NCI-H1930 (cell line): Measurements from ENCODE around the gene LTBP1.

ENCODE experiments used
- DNase-seq, 2 experiments: peaks; one replicate each; lab custom pipeline; 2025; lab: John Stamatoyannopoulos, UW

Gene LTBP1

DNA sequence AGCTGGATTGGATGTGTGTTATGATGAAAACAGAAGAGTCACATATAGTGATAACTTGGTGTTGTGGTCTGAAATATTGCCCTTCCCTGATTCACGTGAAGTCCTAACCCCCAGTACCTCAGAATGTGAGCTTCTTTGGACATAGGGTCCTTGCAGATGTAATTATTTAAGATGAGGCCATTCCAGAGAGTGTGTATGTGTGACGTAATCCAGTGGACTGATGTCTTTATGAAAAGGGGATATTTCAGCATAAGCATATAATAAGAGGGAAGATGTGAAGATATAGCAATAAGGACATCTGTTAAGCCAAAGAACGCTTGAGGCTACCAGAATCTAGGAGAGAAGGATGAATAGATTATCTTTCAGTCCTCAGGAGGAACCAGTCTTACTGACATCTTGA lies 62.5 kb downstream of the LTBP1 start:
- DNase-seq = no peak

DNA sequence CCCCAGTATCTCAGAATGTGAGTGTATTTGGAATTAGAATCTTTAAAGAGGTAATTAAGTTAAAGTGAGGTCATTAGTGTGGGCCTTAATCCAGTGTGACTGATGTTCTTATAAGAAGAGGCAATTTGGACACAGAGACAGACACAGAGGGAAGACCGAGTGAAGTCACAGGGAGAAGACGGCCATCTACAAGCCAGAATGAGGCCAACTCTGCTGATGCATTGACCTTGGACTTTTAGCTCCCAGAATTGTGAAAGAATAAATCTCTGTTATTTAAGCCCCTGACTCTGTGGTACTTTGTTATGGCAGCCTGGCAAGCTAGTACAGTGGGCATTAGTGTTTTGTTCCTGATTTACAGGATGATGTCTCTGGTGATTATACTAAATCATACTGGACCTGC lies 64.6 kb downstream of the LTBP1 start:
- no peak for DNase-seq

DNA sequence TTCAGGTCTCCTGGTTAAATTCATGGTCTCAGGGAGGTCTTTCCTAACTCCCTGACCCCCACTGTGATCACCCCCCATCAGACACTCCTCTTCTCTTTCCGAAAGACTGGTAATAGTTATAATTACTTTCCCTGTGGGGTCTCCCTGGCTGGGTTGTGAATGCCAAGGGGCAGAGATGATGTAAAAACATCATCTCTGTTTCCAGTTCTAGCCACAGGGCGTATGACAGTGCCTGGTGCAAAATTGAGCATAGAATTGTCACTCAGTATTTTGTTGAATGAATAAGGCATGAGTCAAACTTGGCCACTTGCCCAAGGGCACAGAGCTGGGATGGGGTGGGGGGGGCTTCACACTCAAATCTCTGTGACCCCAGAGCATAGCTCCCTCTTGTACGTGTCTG lies 65.2 kb downstream of the LTBP1 start:
- DNase-seq = no peak

DNA sequence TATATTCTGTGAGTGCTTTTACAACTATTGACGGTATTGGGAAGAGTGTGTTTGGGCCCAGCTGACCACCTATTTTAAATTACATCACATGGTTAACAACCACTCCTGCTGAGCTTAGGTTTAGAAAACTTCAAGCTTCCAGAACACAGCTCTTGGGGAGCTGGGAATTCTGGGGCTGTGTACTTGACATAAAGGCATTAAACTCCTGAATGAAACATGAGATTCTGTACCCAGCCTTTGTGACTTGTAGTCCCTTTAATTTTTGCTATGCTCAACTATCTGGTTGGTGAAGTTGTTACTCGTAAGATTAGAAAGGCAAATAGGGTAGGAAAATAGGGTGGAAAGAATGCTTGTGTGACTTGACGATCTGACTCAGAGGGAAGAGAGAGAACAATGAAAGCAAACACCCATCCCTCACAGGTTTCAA lies 66.9 kb downstream of the LTBP1 start:
- DNase-seq = no peak

DNA sequence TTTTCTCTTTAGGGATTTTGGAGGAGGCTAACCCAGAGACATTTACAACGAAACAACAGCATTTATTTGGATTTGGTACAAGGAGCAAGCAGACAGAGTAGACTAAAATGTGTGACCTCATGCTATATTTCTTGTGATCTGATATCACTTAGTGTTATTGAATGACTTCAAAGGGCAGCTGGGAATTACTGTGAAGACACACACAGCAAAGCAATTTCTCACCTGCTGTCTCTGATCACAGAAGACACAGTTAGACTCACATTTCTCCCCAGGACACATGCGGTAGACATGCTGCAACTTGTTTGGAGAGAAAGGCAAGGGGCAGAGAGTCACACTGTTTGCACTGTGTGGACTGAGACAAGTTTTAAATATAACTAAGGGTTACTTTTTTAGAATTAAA lies 67.5 kb downstream of the LTBP1 start:
- DNase-seq = no peak

DNA sequence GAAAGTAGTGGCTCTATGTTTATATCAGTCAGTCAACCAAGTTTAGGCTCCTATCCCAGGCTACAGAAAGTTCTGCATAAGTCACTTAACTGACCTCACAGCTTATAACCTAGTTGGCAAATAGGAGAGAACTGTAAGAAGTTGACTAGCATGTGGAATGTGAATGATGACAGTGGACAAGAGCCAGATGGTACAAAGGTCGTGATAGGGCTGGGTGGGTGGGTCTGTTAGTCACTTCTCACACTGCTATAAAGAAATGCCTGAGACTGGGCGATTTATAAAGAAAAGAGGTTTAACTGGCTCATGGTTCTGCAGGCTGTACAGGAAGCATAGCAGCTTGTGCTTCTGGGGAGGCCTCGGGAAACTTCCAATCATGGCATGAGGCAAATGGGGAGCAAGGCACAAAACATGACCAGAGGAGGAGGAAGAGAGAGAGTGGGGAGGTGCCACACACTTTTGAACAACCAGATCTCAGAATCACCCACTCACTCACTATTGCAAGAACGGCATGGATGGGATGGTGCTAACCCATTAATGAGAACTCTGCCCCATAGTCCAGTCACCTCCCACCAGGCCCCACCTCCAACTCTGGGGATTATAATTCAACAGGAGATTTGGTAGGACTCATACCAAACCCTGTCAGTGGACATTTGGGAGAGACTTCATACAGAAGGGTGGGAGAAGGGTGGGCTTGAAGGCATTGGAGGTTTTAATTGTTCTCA lies 68.8 kb downstream of the LTBP1 start:
- DNase-seq = no peak

DNA sequence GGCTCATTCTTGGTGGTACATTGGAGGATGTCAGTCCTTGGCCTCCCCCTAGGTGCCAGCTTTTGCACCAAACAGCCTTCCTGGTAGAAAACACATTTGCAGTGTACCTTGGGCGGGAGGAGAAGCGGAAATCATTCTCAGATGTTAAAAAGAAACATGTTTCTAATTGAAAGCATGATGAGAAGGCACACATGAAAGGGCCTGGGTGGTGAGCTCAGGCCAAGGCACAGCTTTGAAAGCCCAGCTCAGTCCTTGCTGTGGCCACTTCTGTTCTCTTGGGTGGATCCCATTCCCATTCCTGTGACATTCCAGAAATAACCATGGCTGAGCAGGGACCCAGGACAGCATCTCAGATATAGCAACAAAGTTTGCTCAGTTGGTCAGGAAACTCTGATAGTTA lies 71.5 kb downstream of the LTBP1 start:
- DNase-seq = no peak

DNA sequence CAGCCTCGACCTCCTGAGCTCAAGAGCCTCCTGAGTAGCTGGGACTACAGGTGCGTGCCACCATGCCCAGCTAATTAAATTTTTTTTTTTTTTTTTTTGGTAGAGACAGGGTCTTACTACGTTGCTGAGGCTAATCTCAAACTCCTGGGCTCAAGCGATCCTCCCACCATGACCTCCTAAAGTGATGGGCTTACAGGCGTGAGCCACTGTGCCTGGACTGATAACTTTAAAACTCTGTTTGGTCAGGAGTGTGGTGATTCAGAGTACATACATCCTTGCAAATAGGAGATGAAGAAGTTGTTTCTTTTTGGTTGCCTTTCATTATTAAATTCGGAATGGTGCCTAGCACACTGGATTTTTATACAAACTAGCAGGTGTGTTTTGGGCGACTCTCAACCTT lies 73.0 kb downstream of the LTBP1 start:
- DNase-seq = no peak

DNA sequence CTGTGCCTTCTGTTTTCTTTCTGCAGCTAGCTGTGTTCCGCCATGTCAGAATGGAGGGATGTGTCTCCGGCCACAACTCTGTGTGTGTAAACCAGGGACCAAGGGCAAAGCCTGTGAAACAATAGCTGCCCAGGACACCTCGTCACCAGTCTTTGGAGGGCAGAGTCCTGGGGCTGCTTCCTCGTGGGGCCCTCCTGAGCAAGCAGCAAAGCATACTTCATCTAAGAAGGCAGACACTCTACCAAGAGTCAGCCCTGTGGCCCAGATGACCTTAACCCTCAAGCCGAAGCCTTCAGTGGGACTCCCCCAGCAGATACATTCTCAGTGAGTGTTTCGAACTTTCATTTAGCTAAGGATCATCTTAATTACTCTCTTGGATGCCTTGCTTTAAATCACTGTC lies 74.1 kb downstream of the LTBP1 start:
- DNase-seq = no peak

DNA sequence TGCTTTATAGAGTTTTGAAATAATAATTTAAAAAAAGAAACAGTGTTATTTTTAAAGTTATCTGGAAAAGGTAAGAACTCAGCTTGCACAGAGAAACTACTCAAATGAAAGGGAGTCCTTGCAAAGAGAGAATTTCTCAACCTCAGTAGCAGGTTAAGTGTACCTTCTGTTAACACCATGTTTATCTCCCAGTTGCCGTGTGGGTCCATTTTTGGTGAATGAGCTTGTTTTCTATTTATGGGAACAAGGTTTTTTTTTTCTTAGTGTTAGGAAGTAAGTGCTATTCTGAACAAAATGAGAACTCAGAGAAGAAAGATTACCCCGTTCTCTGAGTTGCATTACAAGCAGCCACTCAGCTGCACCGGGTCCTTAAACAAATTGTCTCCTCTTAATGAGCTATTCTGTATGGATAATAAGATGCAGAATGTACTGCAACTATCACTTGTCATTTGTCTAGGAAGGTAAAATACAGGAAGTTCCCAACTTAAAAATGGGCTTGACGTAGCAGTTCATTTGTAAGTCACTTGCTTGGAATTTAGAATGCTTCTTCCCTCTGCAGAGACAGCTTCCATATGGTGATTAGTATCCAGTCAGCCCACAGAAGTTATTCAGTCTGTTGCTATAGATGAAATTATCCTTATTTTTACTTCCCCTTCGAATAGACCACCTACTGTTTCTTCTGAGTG lies 74.9 kb downstream of the LTBP1 start:
- no peak for DNase-seq

DNA sequence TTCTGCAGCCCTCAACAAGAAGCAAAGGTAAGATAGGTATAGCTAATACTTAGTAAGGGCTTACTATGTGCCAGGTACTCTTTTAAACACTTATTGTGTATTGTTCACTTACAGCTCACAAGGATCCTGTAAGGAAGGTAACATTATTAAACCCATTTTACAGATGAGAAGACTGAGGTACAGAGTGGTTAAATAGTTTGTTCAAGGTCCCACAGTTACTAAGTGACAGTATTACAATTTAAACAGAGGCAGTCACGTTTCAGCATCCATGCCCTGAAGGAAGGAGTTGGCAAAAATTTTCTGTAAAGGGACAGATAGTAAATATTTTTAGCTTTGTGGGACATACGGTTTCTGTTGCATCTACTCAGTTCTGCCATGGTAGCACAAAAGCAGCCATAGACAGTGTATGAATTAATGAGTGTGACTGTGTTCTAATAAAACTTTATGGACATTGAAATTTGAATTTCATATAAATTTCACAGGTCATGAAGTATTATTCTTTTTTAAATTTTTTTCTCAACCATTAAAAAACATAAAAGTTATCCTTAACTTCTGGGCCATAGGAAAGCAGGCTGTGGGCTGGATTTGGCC lies 75.7 kb downstream of the LTBP1 start:
- DNase-seq = no peak

DNA sequence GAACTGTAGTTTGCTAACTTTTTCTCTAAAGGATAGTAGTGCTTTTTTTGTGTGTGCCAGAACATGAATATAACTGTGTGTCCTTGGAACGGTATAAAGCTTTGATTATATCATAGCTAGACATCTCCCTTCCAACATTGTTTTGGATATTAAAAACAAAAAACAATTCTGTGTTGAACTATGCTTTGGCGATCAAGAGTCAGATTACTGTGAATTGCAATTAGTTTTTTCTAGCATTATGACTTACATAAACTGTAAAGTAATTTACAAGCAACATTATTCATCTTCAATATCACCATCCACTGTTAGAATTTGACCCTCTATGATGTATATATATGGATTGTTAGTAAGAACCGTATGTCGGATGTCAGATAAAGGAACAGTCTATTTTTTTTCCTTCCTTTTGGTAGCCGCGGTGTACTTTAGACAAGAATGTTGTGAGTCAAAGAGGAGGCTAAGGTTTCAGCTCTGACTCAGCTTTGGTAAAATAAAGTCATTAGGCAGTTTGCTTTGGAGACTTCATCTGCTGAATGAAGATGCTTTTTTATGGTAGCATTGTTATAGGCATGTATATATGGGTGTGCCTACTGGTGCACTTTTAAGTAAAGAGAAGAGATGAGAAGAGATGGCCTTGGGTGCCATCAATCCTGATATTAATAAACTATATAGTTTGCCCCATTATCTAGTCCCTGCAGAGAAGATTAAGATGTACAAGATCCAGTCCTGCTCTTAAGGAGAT lies 76.4 kb downstream of the LTBP1 start:
- no peak for DNase-seq

DNA sequence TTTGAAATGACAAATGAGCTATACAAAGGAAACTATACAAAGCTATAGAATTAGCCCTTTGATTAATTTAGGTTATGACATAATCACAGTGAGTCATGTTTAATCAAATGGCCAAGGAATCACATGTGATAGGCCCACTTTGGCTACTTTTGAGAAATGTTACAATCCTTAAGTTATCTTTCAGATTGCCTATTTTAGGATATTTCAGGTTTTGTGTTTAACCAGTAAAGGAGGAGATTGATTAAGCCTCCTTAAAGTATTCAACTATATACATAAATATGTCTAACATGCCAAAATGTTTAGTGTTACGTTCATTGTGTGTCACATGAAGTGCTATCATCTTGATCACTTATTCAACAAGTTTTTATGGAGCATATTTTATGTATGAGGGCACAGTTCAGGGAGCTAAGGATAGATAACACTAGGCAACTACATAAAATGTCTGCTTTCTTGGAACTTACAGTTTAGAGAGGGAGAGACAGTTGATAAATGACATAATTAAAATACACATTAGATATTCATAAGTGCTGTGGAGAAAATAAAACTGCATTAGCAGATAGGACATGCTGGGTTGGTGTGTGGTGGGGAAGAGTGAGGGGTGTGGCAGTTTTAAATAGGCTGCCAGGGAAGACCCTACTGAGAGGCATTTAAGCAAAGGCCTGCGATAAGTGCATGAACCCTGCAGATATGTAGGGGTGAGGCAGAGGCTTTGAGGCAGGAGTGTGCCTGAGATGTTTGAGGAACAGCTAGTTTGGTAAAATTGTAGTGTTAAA lies 77.2 kb downstream of the LTBP1 start:
- DNase-seq = no peak

DNA sequence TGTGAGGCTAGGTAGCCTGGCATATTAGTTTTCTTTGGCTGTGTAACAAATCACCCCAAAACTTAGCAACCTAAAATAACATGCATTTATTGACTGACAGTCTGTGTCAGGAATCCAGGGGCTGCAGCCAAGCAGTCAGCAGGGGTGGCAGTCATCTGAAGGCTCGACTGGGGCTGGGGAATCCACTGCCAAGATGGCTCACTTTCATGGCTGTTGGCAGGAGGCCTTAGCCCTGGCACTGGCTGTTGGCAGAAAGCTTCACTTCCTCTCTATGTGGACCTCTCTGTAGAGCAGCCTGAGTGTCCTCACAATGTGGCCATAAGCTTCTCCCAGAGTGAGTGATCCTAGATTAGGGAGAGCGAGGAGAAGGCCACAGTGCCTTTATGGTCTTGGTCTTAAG lies 78.0 kb downstream of the LTBP1 start:
- DNase-seq = no peak

DNA sequence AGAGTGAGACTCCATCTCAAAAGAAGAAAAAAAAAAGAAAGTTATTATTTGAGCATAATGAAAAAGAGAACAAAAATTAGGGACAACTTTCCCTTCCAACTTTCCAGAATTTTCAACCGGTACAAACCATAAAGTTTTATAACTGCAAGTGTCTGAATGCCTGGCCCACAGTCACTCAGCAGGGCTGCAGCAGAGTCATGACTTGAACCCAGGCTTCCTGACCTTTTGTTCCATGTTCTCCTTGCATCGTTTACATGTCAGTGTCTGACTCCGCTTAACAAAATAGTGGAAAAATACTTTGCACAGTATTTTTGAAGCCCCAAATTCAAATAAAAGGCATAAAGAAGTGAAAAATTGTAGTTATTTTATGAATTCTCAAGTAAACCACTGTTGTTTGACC lies 82.7 kb downstream of the LTBP1 start:
- DNase-seq = no peak

DNA sequence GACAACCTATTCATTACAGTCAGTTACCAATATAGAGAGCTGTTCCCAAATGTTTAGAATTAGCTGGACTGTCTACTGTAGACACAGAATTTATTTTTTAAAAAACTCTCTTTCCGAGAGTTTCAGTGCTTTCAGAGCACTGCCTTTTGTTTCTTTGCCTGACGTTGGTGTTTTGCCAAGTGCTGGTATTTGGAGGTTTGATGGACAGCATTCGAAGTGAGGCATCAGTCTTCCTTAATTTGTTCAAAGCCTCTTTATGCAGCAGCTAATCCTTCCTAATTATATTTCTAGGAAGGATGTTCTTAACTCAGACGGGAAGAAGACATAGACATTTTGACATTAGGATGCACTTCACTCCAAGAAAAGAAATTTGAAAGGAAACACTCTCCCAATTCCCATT lies 83.2 kb downstream of the LTBP1 start:
- no peak for DNase-seq

DNA sequence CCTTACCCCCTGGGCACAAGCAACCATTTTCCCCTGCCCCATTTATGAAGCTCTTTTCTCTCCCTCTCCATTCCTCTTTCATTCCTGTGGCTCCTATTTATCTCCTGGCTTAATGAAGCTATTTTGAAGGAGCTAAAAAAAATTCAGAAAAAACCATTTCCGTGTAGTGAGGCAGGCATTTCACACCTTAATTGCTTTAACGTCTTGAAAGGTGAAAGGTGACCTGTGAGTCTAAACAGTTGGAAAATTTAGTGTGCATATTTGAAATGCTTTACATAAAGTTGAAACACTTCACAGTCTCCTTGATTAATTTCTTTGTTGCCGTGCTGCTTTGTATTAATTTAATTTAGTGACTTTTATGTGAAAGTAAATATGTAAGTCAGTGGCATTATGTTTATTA lies 83.6 kb downstream of the LTBP1 start:
- no peak for DNase-seq

DNA sequence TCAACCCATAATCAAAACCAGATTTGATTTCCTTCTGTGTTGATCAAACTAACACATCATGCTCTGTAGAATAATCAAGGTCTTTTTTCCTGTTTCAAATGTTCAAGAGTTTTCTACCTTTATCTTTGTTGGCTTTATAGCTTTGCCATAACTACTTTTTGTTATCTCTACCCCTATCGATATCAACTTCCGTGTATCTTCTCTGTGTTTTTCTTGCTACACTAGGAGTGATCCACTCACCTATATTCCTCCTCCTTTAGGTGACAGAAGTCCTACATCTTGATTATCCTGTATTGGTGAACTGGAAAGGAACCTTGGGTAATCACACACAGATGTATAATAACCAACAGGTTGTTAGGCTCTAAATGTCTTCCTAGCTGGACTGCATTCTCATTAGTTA lies 85.5 kb downstream of the LTBP1 start:
- no peak for DNase-seq

DNA sequence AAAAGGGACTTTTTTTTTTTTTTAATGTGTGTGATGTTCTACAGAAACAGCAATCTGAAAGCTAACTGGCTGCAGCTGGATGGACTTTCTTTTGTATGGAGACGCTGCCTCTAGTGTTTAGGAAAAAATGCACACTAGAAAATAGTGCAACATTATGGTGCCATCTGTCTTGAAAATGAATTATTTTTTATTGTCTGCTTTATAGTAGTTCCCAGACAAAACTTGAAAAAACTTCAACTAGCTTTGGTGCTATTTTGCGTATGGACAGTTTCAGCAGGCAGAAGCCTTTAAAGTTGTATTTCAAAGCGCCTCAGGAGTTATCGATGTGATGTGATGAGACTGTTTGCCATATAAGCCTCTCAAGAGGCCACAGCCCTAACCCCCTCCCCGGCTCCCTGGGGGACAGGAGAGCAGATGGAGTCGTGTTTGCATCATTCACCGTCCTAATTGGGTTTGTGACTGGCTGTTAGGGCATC lies 86.9 kb downstream of the LTBP1 start:
- peak; percentile 67 to 83 for DNase-seq

DNA sequence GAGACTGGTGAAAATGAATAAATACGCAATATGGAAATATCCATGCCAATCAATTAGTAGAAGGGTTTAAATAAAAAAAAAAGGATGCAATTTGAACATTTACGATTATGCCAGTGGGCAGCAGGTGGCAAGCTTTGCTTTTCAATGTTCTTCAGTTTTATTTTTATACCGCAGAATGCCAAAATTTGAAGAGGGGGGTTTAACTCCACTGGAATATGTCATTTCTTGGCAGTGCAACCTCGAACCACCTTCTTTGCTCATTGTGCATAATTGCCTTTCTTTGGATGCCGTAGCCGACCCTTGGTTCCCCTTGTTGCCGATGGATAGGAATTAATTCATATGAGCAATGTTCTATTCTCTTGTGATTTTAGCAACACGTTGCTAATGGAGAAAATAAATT lies 88.0 kb downstream of the LTBP1 start:
- DNase-seq = no peak

DNA sequence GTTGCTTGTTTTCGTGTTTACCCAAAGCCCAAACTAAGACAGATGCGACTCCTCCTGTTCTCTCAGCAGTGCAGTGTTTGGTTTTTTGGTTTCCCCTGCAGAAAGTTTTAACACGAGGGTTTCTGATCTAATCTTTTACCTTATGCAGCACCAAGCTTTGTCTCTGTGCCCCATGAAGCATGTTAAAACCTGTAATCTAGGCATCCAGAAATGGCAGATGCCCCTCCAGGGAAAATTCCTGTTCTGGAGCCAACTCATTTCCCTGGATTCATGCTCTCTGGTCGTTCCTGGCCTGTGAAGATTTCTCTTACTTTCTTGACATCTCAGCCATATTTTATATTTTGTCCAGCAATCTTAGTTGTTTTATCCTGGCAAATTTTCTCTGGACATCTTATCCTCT lies 91.5 kb downstream of the LTBP1 start:
- DNase-seq = no peak

DNA sequence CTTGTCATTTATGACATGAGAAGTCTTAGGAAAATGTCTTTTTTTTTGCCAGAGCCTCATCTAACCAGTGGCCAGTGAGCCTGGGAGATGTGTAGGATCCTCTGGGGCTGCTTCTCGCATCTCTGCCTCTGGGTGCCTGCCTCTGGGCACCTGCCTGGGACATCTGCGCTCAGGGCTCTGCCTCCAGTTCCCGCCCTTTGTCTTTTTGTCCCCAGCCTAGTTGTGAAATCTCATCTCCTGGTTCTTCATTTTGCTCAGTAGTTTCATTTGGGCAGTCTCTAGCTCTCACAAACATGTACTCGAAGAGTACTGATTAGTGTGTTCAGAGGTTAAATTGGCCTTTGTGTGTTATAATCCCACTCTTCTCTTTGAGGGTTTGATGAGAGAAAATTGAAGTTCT lies 92.0 kb downstream of the LTBP1 start:
- DNase-seq = no peak
